ENCODE results near the gene CSMD2.

Gene CSMD2

GRCh38 chr1:33990281-33990680 is 174.7 kb downstream of the CSMD2 start:
- no peak for DNase-seq

- DNase-seq: no peak
Measured at GRCh38 chr1:33988161-33988560, 176.9 kb downstream of the CSMD2 start.

DNA sequence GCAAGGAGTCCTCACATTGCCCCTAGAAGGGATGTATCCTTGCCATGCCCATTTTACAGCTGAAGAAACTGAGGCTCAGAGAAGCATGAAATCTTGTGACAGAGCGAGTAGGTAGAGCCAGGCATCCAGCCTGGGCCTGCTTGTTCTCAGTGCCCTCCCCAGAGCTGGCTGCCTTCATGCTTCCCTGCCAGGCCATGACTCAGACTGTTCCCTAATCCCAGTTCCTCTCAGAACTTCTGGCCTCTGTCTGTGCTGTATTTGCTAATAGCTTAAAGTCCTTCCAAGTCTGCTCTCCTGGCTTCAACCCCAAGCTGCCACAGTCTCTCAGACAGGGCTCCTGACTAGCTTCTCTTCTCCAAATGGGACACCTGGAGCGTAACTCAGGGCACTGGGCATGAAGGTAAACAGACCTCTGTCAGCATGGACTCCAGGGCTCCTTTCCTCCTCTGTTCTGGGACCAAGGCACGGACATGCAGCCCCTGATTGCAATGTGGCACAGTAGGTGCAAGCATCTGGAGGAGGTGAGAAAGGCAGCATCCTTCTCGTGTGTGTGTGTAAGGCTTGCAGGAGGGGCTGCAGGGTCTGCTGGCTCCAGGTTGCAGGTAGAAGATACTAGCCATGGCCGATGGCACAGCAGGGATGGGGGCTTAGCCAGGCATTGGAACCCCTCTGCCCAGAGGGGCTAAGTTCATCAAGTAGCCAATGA is 178.5 kb downstream of the CSMD2 start:
- no peak for DNase-seq

GRCh38 chr1:33985656-33986055 is 179.4 kb downstream of the CSMD2 start:
- no peak for DNase-seq

DNA sequence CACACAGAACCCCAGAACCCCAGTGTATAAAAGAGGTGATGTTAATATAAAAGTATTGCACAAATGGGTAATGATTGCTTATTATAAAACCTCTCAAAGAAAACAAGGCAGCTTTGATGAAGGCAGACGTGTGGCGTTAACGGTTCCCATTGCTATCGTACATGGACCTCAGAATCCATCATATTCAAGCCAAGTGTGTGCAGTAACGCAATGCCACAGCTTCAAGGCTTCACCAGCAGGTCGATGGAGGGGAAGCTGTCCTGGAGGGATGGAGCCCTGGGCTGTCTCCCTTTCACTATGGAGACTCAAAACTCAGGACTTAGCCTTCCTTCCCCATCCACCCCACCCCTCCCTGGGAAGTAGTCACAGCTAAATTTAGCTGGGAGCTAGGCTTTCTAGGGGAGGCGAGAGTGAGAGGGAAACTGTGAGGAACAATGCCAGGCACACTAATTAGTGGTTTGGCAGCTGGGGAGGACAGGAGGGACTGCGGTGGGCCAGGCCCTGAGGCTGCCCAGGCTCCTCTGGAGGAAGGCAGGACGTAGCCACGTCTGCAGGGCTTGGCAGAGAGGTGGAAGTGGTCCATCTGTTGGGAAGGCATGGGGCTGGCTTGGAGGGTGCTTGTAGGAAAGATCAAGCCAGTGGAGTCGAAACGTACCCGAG is 180.0 kb downstream of the CSMD2 start:
- no peak for DNase-seq

DNA sequence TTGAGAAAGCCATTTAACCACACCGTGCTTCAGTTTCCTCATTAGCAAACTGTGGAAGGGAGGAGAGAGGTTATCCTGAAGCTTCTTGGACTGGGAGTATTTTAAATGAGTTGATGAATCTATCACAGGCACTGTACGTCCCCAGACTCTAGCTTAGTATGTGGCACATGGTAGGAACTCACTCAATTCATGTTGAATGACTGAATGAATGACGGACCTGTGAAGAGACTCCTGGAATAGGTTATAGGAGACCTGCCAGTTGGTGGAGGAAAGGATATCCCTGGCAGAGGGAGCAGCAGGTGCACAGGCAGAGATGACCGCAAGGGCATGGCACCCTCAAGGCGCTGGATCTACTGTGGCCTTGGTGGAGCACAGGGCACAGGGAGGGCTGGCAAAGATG is 182.6 kb downstream of the CSMD2 start:
- DNase-seq: no peak

DNA sequence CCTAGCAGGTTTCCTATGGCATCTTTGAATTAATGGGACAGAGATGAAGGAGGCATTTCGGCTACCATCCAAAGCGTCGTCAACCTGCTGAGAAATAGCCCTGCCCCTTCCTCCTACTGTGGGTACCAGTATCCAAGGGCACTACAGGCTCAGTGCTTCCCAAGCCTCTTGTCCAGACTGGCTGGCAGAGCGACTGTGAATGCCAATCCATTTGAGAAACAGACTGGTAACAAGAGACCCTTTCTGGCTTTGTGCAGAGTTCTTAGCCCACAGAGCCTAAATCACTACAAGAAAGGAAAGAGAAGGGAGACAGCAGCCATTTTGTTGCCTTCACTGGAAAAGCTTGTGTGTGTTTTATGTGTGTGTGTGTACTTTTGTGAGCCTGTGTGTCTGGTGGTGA is 185.7 kb downstream of the CSMD2 start:
- DNase-seq: no peak

GRCh38 chr1:33975961-33976360 is 189.1 kb downstream of the CSMD2 start:
- no peak for DNase-seq

- no peak for DNase-seq
Measured at GRCh38 chr1:33973799-33974545, 191.1 kb downstream of the CSMD2 start.

DNA sequence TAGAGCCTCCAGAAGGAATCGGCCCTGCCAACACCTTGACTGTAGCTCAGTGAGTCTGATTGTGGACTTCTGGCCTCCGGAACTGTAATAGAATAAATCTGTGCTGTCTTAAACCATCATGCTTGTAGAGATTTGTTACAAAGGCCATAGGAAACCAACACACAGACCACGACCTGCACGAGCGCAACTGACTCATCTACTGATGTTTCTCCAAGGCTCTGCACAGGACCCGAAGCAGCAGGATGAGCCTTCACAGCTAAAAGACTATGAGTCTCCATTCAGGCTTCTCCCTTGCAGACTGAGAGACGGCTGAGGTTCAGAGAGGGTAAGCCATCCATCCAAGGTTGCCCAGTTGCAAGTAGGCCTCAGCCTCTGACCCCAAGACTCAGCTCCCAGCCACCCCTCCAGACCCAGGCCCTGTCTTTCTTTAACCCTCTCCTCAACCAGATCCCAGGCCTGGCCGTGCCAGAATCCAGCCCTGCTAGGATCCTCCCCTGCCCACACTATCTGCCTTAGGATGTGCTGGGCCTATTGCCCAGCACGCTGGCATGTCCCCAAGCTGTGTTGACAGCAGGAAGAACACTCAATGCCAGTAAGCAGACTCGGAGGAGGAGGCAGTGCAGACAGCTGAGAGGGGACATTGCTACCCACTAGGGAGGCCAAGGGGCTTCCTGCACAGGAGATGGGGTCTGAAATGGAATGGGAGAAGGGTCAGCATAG is 192.2 kb downstream of the CSMD2 start:
- no peak for DNase-seq

GRCh38 chr1:33971913-33972312 is 193.1 kb downstream of the CSMD2 start:
- no peak for DNase-seq

DNA sequence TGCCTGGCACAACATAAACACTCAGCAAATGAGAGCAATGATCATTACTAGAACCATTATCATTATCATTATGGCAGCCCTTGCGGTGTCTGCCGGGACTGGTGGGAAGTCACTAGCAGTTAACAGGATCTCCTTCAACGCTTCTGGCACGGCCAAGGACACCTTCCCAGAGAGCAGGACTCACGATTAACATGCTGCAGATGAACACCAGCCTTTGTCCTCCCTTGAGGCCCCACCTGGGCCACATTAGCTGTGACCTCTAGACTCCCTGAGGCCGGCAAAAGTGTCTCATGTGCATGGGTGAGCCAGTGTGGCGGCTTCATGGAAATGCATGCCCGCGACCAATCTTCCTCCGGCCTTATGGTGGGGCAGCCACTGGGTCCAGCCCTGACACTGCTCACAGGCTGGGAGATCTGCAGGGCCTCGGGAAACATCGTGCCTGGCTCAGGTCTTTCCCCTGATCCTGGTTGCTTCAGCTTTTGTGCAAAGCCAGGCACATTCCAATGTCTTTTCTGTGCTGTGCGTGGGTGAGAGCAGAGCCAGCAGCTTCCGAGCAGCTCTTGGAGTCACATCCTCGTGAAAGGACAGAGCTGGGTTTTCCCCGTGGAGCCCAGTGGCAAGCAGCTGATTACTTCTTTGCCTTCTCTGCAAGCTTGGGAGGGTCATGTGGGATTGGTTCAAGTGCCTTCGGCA is 193.9 kb downstream of the CSMD2 start:
- no peak for DNase-seq

DNA sequence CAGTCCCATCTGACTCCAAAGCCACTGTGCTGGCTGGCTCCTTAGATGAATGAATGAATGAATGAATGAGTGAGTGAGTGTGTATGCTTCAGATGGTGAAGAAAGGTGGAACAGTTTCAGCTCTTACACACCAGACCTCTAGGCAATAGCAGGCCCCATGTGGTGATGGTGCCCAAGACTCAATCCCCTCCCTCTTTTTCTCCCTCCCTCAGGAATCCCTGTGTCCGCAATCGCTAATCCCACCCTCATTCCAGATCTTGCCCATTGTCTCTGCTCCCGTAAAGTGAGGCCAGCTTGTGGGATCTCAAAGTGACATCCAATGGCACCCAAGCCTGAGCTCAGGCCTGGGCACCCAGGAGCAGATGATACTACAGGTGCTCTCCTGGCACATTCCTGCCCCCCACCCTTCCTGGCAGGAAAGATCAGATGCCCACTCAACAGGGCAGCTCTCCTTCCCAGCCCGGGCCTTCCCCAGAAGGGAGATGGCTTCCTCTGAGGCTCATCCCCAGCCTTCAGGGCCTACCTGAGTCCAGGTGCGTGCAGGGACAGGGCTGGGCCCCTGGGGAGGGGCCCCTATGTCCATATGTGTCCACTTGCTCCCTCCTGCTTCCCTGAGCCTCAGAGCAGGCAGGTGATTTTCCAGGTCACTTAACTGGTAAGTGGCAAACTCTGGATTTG is 194.7 kb downstream of the CSMD2 start:
- DNase-seq: no peak

- DNase-seq: no peak
Measured at GRCh38 chr1:33966346-33967141, 198.5 kb downstream of the CSMD2 start.

DNA sequence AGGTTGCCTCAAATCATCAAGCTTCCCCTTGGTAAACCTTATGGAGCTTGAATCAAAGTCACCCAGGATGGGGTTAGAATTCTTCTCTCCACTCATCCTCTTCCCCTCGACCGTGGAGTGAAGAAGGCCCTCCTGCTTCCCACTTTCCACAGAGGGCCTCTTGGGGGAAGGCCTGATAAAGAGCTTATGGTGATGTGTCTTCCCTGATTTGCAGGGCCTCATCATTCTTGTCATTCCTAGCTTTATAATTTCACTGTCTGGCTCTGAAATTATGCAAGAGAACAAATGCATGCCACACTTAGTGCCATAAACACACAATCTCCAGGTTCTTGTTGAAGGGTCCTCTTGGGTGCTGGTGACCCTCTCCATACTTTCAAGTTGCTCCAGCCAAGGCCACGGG is 199.9 kb downstream of the CSMD2 start:
- no peak for DNase-seq

DNA sequence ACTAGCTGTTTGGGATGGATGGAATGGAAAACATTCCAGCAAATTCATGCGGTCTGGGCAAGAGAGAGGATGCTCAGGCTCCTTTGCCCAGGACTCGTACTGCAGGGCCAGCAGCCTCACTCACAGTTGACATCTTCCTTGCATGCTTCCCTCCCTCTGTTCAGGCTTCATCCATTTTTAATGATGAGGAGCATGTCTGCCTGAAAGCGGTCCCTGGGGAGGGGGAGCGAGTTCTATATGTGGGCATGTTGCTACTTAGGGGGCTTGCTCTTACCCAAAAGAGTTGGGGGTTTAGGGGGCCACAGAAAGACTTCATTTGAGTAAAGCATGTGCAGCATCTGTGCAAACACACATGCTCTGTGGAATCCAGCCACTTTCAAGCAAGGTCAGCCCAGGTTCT is 203.0 kb downstream of the CSMD2 start:
- no peak for DNase-seq

- DNase-seq: no peak
Measured at GRCh38 chr1:33960188-33960895, 204.7 kb downstream of the CSMD2 start.

GRCh38 chr1:33957854-33958253 is 207.2 kb downstream of the CSMD2 start:
- DNase-seq: no peak

DNA sequence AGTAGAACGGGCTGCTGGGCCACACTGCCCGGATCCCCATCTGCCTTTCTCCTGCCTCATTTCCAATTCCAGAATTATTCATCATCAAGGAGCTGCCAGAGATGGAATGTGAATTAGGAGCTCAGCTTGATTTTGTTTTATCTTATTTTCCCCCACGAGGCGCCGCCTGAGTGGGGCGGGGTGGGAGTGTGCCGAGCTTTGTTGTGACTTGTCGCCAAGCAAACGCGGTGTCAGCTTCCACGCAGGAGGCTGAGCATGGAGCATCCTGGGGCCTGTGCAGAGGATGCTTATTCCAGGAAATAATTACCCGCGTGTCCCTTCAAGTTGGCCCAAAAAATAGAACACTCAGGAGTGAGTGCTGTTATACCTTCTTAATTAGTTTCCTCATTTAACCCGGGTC is 209.9 kb downstream of the CSMD2 start:
- DNase-seq: no peak

- DNase-seq: no peak
Measured at GRCh38 chr1:33949570-33949969, 215.5 kb downstream of the CSMD2 start.

GRCh38 chr1:33948291-33948690 is 216.7 kb downstream of the CSMD2 start:
- DNase-seq: no peak
